ENCODE measurements around the gene CYP4F11.

Gene CYP4F11

DNA sequence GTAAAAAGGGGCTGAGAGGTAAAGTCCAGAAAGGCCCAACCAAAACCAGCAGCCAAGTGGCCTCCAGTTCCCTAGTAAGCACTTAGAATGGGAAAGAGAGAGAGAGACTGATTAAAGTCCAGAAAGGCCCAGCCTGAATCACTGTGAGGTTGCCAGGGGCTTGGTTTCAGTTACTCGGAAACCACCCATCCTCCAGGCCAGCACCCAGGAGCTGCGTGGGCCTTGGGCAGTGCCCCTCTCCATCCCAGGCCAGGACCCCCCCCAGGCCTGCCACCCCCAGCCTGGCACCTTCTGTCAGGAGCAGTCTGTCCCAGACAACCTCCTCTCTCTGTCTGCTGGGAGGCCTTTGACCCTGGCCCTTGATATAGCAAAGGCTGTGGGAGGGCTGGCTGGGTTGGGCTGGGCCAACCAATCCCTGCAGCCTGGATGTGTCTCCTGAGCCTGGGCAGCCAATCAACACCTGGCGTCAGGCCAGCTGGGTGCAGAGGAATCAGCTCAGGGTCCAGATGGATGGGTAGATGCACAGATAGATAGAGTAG lies 36.5 kb downstream of the CYP4F11 start, which contains the start of gene CYP4F2:
Gene CYP4F2, minus strand, starts transcription at position 337 of the 539 bp plus-strand sequence. CDS start 463 bp downstream, outside the sequence.
- Histone ChIP-seq H3K4me1 (ENCODE audit: insufficient read depth, low read length) (no peaks in the 10 kb centered on the region), H4K20me1 (ENCODE audit: insufficient read depth, low read length) (no peaks in the 10 kb centered on the region), H3K4me3 (ENCODE audit: low read depth in 1 of 2, low read length in 2 of 2) (no peak within 1 kb of the TSS), H2AFZ (ENCODE audit: low read depth, low read length) (no peak within 1 kb of the TSS), H3K9ac (ENCODE audit: low read depth, low read length) (no peak within 1 kb of the TSS), H3K27me3 (ENCODE audit: insufficient read depth, low read length, poor library complexity) (peaks cover 3% of the 10 kb centered on the region), H3K79me2 (ENCODE audit: insufficient read depth, low read length) (no peaks in the 10 kb centered on the region), H3K27ac (ENCODE audit: low read length) (no peak within 1 kb of the TSS), H3K4me2 (ENCODE audit: insufficient read depth, low read length) (no peak within 1 kb of the TSS), H3K36me3 (ENCODE audit: insufficient read depth, low read length) (no peaks in the 10 kb centered on the region), H3K9me3 (ENCODE audit: insufficient read depth, low read length, severe bottlenecking) (no peaks in the 10 kb centered on the region)
- TF ChIP-seq EZH2 (IDR thresholded peaks at IDR 0.05; ENCODE audit: borderline replicate concordance, low read depth, low read length, severe bottlenecking): no peak
- TF ChIP-seq, protein P1, sequence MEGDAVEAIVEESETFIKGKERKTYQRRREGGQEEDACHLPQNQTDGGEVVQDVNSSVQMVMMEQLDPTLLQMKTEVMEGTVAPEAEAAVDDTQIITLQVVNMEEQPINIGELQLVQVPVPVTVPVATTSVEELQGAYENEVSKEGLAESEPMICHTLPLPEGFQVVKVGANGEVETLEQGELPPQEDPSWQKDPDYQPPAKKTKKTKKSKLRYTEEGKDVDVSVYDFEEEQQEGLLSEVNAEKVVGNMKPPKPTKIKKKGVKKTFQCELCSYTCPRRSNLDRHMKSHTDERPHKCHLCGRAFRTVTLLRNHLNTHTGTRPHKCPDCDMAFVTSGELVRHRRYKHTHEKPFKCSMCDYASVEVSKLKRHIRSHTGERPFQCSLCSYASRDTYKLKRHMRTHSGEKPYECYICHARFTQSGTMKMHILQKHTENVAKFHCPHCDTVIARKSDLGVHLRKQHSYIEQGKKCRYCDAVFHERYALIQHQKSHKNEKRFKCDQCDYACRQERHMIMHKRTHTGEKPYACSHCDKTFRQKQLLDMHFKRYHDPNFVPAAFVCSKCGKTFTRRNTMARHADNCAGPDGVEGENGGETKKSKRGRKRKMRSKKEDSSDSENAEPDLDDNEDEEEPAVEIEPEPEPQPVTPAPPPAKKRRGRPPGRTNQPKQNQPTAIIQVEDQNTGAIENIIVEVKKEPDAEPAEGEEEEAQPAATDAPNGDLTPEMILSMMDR (IDR thresholded peaks at IDR 0.05; ENCODE audit: borderline replicate concordance, extremely low read depth, low read length, poor library complexity, severe bottlenecking): no peak
- DNase-seq (no peak), ATAC-seq (ENCODE audit: insufficient read depth, low read depth) (no peak)

DNA sequence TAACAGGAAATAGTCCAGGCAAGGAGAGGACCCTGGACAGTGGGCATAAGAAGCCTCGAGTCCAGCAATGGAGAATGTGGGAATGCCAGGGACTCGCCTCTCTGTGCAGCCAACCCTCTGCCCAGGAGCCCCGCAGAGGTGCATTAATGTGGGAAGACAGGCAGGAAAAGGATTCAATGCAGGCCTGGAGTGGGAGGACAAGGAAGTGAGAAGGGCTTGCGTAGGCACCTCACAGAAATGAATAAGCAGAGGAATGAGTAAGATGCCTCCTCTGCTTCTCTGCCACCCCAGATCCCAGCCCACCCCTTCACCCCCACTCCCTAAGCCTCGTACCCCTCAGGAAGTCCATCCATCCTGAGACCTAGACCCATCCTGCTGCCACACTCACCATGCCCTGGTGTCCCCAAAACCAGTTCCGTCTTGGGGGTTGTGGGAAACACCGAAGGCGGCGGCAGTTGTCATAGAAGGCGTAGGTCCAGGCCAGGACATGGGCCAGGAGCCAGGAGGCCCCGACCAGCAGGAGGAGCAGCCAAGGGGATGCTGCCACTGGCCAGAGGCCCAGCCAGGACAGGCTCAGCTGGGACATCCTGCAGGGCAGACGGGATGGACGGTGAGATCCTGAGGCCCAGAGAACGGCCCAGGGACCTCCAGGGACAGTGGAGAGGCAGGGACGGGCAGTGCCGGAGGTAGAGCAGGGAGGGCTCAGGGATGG lies 37.1 kb downstream of the CYP4F11 start:
- Histone ChIP-seq H3K36me3 (ENCODE audit: insufficient read depth, low read length) (no peaks in the 10 kb centered on the region), H3K4me3 (ENCODE audit: low read depth in 1 of 2, low read length in 2 of 2) (no peak overlapping the region), H3K4me1 (ENCODE audit: insufficient read depth, low read length) (no peaks in the 10 kb centered on the region), H2AFZ (ENCODE audit: low read depth, low read length) (no peak overlapping the region), H3K4me2 (ENCODE audit: insufficient read depth, low read length) (no peak overlapping the region), H3K9ac (ENCODE audit: low read depth, low read length) (no peak overlapping the region), H4K20me1 (ENCODE audit: insufficient read depth, low read length) (no peaks in the 10 kb centered on the region), H3K79me2 (ENCODE audit: insufficient read depth, low read length) (no peaks in the 10 kb centered on the region), H3K27ac (ENCODE audit: low read length) (no peak overlapping the region), H3K9me3 (ENCODE audit: insufficient read depth, low read length, severe bottlenecking) (no peaks in the 10 kb centered on the region), H3K27me3 (ENCODE audit: insufficient read depth, low read length, poor library complexity) (peaks cover 3% of the 10 kb centered on the region)
- ATAC-seq (ENCODE audit: insufficient read depth, low read depth): no peak
- no peak for DNase-seq
- TF ChIP-seq, protein P1 (IDR thresholded peaks at IDR 0.05; ENCODE audit: borderline replicate concordance, extremely low read depth, low read length, poor library complexity, severe bottlenecking): no peak
- no peak for TF ChIP-seq EZH2 (IDR thresholded peaks at IDR 0.05; ENCODE audit: borderline replicate concordance, low read depth, low read length, severe bottlenecking)

DNA sequence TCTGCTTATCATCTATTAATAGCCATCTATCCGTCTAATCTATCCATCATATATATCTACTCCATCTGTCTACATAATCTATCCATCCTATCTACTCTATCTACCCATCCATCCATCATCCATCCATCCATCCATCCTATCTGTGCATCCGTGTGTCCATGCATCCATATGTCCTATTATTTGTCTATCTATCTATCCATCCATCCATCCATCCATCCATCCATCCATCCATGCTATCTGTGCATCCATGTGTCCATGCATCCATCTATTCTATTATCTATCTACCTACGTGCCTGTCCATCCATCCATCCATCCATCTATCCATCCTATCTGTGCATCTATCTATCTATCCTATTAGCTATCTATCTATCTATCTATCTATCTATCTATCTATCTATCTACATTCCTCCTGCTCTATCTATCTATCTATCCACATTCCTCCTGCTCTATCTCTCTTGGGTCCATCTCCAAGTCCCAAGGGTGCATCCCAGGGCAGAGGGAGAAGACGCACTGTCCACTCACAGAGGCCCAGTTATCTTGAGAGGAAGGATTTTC lies 38.4 kb downstream of the CYP4F11 start:
- no peak overlapping the region for H2AFZ ChIP-seq (ENCODE audit: low read depth, low read length)
- no peak overlapping the region for H3K27ac ChIP-seq (ENCODE audit: low read length)
- no peak overlapping the region for H3K4me3 ChIP-seq (ENCODE audit: low read depth in 1 of 2, low read length in 2 of 2)
- no peak for TF ChIP-seq EZH2 (IDR thresholded peaks at IDR 0.05; ENCODE audit: borderline replicate concordance, low read depth, low read length, severe bottlenecking)
- TF ChIP-seq, protein P1 (IDR thresholded peaks at IDR 0.05; ENCODE audit: borderline replicate concordance, extremely low read depth, low read length, poor library complexity, severe bottlenecking): no peak
- H3K9me3 ChIP-seq (ENCODE audit: insufficient read depth, low read length, severe bottlenecking): no peaks in the 10 kb centered on the region
- H4K20me1 ChIP-seq (ENCODE audit: insufficient read depth, low read length): no peaks in the 10 kb centered on the region
- no peak for ATAC-seq (ENCODE audit: insufficient read depth, low read depth)
- no peaks in the 10 kb centered on the region for H3K4me1 ChIP-seq (ENCODE audit: insufficient read depth, low read length)
- no peak overlapping the region for H3K9ac ChIP-seq (ENCODE audit: low read depth, low read length)
- no peaks in the 10 kb centered on the region for H3K79me2 ChIP-seq (ENCODE audit: insufficient read depth, low read length)
- no peak for DNase-seq
- H3K4me2 ChIP-seq (ENCODE audit: insufficient read depth, low read length): no peak overlapping the region
- no peaks in the 10 kb centered on the region for H3K36me3 ChIP-seq (ENCODE audit: insufficient read depth, low read length)
- peaks cover 3% of the 10 kb centered on the region for H3K27me3 ChIP-seq (ENCODE audit: insufficient read depth, low read length, poor library complexity)

Measured in DND-41 (cell line).